ENCODE results near the gene MEX3C. TPM values are rescaled to one million over a fixed set of nuclear protein-coding genes. Genes with fewer than 3 reads are reported as not detected.

The MEX3C gene
- polyA plus RNA-seq, 1 donor from 2014 or later = 58.6 TPM

DNA sequence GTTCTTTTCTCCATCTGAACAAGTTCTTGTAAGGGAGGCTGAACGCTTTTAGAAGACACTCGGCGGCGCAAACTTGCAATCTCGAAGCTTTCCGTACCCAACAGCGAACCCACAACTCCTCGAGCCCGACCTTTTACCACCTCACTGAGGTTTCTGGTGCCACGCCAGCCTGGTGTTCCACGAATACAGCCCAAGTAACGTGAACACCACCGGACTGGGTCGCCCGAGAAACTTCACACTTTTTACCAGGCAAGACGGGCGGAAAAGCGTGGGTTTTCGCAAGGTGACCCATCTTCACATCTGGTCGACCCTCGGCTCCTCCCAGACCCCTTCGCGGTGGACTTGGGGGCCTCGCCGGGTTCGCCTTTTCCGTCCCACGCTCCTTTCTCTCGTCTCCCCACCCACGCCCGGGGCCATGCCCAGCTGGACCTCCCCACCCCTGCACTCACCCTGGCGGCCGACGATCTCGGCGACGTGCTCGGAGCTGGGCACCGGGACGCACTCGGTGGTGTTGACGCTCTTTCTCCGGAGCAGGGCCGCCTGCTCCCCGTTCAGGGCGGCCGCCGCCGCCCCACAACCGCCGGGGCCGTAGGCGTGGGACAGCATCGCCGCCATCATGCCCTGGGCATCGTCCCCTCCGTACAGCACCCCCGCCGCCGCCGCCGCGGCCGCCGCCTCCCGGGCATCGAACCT lies 1.2 kb downstream of the MEX3C start:
- Histone ChIP-seq H3K9ac (ENCODE audit: low read length) (peak overlapping the region; percentile 98), H3K79me2 (replicated peaks; ENCODE audit: insufficient read depth, low read length) (peaks cover 56% of the 10 kb centered on the region), H3K27ac (ENCODE audit: low read length) (peak overlapping the region; percentile 94), H2AFZ (ENCODE audit: low read depth, low read length) (peak overlapping the region; percentile 16), H3K36me3 (ENCODE audit: insufficient read depth, low read length) (no peaks in the 10 kb centered on the region), H3K27me3 (ENCODE audit: insufficient read depth, low read depth, low read length) (no peaks in the 10 kb centered on the region), H3K9me3 (ENCODE audit: low read length) (no peaks in the 10 kb centered on the region), H3K4me2 (ENCODE audit: low read length) (peak overlapping the region; percentile 11), H3F3A (ENCODE audit: insufficient read depth, low read length, poor library complexity, severe bottlenecking) (peaks cover 4% of the 10 kb centered on the region), H3K9me2 (ENCODE audit: insufficient read depth, low read length) (no peaks in the 10 kb centered on the region), H4K20me1 (ENCODE audit: insufficient read depth) (peaks cover 16% of the 10 kb centered on the region), H3K4me3 (ENCODE audit: low read length) (peak overlapping the region; percentile 98)
- peak; percentile 48 for TF ChIP-seq MXI1 (conservative IDR thresholded peaks at IDR 0.05; ENCODE audit: poor library complexity, severe bottlenecking)
- no peak for TF ChIP-seq TAF1 (IDR thresholded peaks at IDR 0.05; ENCODE audit: low read depth)
- TF ChIP-seq RAD21 (conservative IDR thresholded peaks at IDR 0.05) = no peak

- Histone ChIP-seq H3K79me2 (replicated peaks; ENCODE audit: insufficient read depth, low read length) (peaks cover 63% of the 10 kb centered on the region), H2AFZ (ENCODE audit: low read depth, low read length) (no peak overlapping the region), H3K27ac (ENCODE audit: low read length) (peak overlapping the region; percentile 94), H3K36me3 (ENCODE audit: insufficient read depth, low read length) (no peaks in the 10 kb centered on the region), H3K9me3 (ENCODE audit: low read length) (no peaks in the 10 kb centered on the region), H4K20me1 (ENCODE audit: insufficient read depth) (peaks cover 23% of the 10 kb centered on the region), H3K9me2 (ENCODE audit: insufficient read depth, low read length) (no peaks in the 10 kb centered on the region), H3K4me3 (ENCODE audit: low read length) (peak overlapping the region; percentile 98), H3K9ac (ENCODE audit: low read length) (peak overlapping the region; percentile 98), H3F3A (ENCODE audit: insufficient read depth, low read length, poor library complexity, severe bottlenecking) (peaks cover 4% of the 10 kb centered on the region), H3K4me2 (ENCODE audit: low read length) (peak overlapping the region; percentile 87), H3K27me3 (ENCODE audit: insufficient read depth, low read depth, low read length) (no peaks in the 10 kb centered on the region)
- peak; percentile 76 for TF ChIP-seq TAF1 (IDR thresholded peaks at IDR 0.05; ENCODE audit: low read depth)
- TF ChIP-seq POLR2AphosphoS5 (IDR thresholded peaks at IDR 0.05) = peak; percentile 80
- peak; percentile 71 for TF ChIP-seq MXI1 (conservative IDR thresholded peaks at IDR 0.05; ENCODE audit: poor library complexity, severe bottlenecking)
- TF ChIP-seq, protein P1, sequence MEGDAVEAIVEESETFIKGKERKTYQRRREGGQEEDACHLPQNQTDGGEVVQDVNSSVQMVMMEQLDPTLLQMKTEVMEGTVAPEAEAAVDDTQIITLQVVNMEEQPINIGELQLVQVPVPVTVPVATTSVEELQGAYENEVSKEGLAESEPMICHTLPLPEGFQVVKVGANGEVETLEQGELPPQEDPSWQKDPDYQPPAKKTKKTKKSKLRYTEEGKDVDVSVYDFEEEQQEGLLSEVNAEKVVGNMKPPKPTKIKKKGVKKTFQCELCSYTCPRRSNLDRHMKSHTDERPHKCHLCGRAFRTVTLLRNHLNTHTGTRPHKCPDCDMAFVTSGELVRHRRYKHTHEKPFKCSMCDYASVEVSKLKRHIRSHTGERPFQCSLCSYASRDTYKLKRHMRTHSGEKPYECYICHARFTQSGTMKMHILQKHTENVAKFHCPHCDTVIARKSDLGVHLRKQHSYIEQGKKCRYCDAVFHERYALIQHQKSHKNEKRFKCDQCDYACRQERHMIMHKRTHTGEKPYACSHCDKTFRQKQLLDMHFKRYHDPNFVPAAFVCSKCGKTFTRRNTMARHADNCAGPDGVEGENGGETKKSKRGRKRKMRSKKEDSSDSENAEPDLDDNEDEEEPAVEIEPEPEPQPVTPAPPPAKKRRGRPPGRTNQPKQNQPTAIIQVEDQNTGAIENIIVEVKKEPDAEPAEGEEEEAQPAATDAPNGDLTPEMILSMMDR (IDR thresholded peaks at IDR 0.05; ENCODE audit: poor library complexity, severe bottlenecking) = no peak
- TF ChIP-seq RAD21 (conservative IDR thresholded peaks at IDR 0.05) = no peak
- no peak for TF ChIP-seq EZH2 (IDR thresholded peaks at IDR 0.05; ENCODE audit: borderline replicate concordance, insufficient read depth, low read length, poor library complexity, severe bottlenecking)
- peak; percentile 75 for TF ChIP-seq REST (IDR thresholded peaks at IDR 0.05; ENCODE audit: borderline replicate concordance)
- peak; percentile 20 for TF ChIP-seq EP300 (conservative IDR thresholded peaks at IDR 0.05; ENCODE audit: poor library complexity, severe bottlenecking)
- peak; percentile 35 for TF ChIP-seq SMC3 (conservative IDR thresholded peaks at IDR 0.05; ENCODE audit: poor library complexity)
Observed at GRCh38 chr18:51195451-51196117, 1.9 kb downstream of the MEX3C start.

Measured in neural cell (in vitro differentiated cells).